Measurements from ENCODE around the gene SHC4. TPM values are rescaled to one million over a fixed set of nuclear protein-coding genes. Genes with fewer than 3 reads are reported as not detected.

SHC4 gene
- total and polyA plus RNA-seq, 2 of the 13 experiments (the other 11 are each of a cell fraction or from before 2014, with no cell fraction given), result 0.04 TPM; not detected in 1

DNA sequence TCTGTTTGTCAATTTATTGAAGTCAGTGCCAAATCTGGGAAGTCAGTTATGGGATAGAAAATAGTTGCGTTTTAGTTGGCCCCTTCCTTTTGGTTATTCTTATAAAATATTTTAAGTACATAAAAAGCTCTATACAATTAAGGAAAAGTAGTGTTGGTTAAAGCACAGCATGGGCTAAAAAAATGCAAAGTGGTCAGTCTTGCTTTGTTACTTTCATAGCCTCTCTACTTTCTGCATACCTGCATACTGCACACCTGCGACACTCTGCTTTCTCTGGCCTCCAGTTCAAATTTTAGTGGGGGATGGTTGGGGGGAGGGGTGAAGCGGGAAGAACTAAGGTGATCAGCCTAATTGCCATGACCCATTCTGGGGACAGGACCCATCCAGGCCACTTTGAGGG lies 21.8 kb upstream of the SHC4 start:
- TF ChIP-seq RARA (CRISPR knock-in tag; IDR thresholded peaks at IDR 0.05) (no peak), ZNF790 (CRISPR knock-in tag; IDR thresholded peaks at IDR 0.05; ENCODE audit: borderline replicate concordance) (no peak), MAFK (conservative IDR thresholded peaks at IDR 0.05 in 1 of 2, IDR thresholded peaks at IDR 0.05 in 1 of 2; ENCODE audit: low read length in 2 of 2) (no peak), SIN3A (IDR thresholded peaks at IDR 0.05; ENCODE audit: borderline replicate concordance, low read depth, low read length) (no peak)
- H3K36me3 ChIP-seq (replicated peaks in 1 of 2; ENCODE audit: control insufficient read depth in 1 of 2, insufficient read depth in 2 of 2, low read length in 2 of 2), result 0 out of 5 replicates have a peak, but pooled peaks cover 0 to 6% of the 10 kb centered on the region in 2 experiments
- H3K27me3 ChIP-seq (ENCODE audit: control insufficient read depth in 1 of 2, insufficient read depth in 2 of 2, low read length in 2 of 2), result 0 out of 5 replicates have a peak, but pooled peaks cover 0 to 6% of the 10 kb centered on the region in 2 experiments
- H3K4me2 ChIP-seq (ENCODE audit: low read depth, low read length), result no peak overlapping the region
- peaks cover 10% of the 10 kb centered on the region for H3K4me1 ChIP-seq (ENCODE audit: insufficient read depth, low read length)
- FAIRE-seq, result no peak
- no TSS peak for BruUV-seq (replicated peaks)
- H3K9ac ChIP-seq (ENCODE audit: insufficient read depth, low read depth, low read length), result no peak overlapping the region
- DNase-seq (ENCODE audit: low spot score), result no peak
- H3K27ac ChIP-seq (ENCODE audit: extremely low read length, insufficient read depth, low read length), result no peak overlapping the region
- CTCF ChIA-PET (ENCODE audit: low intra/inter-chr PET ratio, low total read pairs), result no interaction called here
- intact Hi-C loops (cut with micrococcal nuclease; ENCODE audit: unreplicated experiment), result no loop called here
- H3K79me2 ChIP-seq (ENCODE audit: insufficient read depth, low read length), result no peaks in the 10 kb centered on the region
- H3K9me3 ChIP-seq (ENCODE audit: low read length), result no peaks in the 10 kb centered on the region
- H2AFZ ChIP-seq (ENCODE audit: low read length), result no peak overlapping the region
- POLR2A ChIA-PET, result no interaction called here
- ATAC-seq, result no peak
- H3K4me3 ChIP-seq (replicated peaks in 1 of 3; ENCODE audit: insufficient read depth in 1 of 3, low read depth in 2 of 3, low read length in 3 of 3), result no peak overlapping the region
- H4K20me1 ChIP-seq (ENCODE audit: insufficient read depth, low read length), result no peaks in the 10 kb centered on the region
- in situ Hi-C loops (cut with HindIII; ENCODE audit: extremely low pct_ligation_motif_present, low pct_unique_long_range_greater_than_20kb), result no loop called here
- 47% methylated on average over 3 of the region's 3 CpGs for WGBS (ENCODE audit: low lambda C conversion rate)

DNA sequence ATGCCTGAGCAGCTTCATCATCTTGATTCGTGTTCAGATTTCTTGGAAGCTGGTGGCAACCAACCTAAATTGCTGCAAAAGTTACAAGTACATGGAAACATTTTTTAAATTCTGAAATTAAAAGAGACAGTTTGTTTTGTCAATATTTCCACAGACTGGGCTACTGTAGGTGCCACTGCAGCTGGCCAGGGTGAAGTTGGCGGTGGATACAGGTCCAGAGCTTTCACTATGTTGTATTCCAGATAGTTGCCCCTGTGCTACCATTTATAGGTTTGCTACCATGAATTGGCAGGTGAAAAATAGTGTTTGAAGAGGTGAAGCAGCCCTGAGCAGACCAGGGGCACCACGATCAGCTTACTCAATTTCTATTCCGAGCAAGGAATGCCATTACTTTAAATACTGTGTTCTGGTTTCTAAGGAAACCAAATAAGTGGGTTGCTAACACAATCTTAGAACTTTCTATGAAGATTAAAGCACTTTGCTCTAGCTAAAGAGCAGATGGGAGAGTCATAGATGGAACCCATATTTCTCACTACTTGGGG lies 21.2 kb upstream of the SHC4 start:
- no peak overlapping the region for H3K9ac ChIP-seq (ENCODE audit: insufficient read depth, low read depth, low read length)
- H3K4me2 ChIP-seq (ENCODE audit: low read depth, low read length), result no peak overlapping the region
- intact Hi-C loops (cut with micrococcal nuclease; ENCODE audit: unreplicated experiment) (no loop called here), in situ Hi-C loops (cut with HindIII; ENCODE audit: extremely low pct_ligation_motif_present, low pct_unique_long_range_greater_than_20kb) (no loop called here)
- ChIA-PET CTCF (ENCODE audit: low intra/inter-chr PET ratio, low total read pairs) (no interaction called here), POLR2A (no interaction called here)
- H3K9me3 ChIP-seq (ENCODE audit: low read length), result no peaks in the 10 kb centered on the region
- peaks cover 10% of the 10 kb centered on the region for H3K4me1 ChIP-seq (ENCODE audit: insufficient read depth, low read length)
- no peaks in the 10 kb centered on the region for H3K79me2 ChIP-seq (ENCODE audit: insufficient read depth, low read length)
- DNase-seq (ENCODE audit: low spot score) (no peak), FAIRE-seq (no peak), ATAC-seq (no peak)
- no TSS peak for BruUV-seq (replicated peaks)
- H2AFZ ChIP-seq (ENCODE audit: low read length), result no peak overlapping the region
- H3K27me3 ChIP-seq (ENCODE audit: control insufficient read depth in 1 of 2, insufficient read depth in 2 of 2, low read length in 2 of 2), result 0 out of 5 replicates have a peak, but pooled peaks cover 0 to 11% of the 10 kb centered on the region in 2 experiments
- H3K36me3 ChIP-seq (replicated peaks in 1 of 2; ENCODE audit: control insufficient read depth in 1 of 2, insufficient read depth in 2 of 2, low read length in 2 of 2), result 0 out of 5 replicates have a peak, but pooled peaks cover 0 to under 1% of the 10 kb centered on the region in 2 experiments
- H3K4me3 ChIP-seq (replicated peaks in 1 of 3; ENCODE audit: insufficient read depth in 1 of 3, low read depth in 2 of 3, low read length in 3 of 3), result no peak overlapping the region
- no peaks in the 10 kb centered on the region for H4K20me1 ChIP-seq (ENCODE audit: insufficient read depth, low read length)
- H3K27ac ChIP-seq (ENCODE audit: extremely low read length, insufficient read depth, low read length), result no peak overlapping the region
- 55% methylated on average over 4 of the region's 4 CpGs for WGBS (ENCODE audit: low lambda C conversion rate)
- TF ChIP-seq UBTF (CRISPR knock-in tag; IDR thresholded peaks at IDR 0.05) (no peak), ZNF773 (CRISPR knock-in tag; IDR thresholded peaks at IDR 0.05; ENCODE audit: borderline replicate concordance) (no peak), ZNF800 (CRISPR knock-in tag; IDR thresholded peaks at IDR 0.05) (no peak), RAD21 (CRISPR knock-in tag; IDR thresholded peaks at IDR 0.05) (no peak), ZFP36L1 (CRISPR knock-in tag; IDR thresholded peaks at IDR 0.05) (no peak), ARID2 (CRISPR knock-in tag; IDR thresholded peaks at IDR 0.05; ENCODE audit: borderline replicate concordance) (no peak), DR1 (CRISPR knock-in tag; IDR thresholded peaks at IDR 0.05) (no peak)
